CD14-positive monocyte (primary cell): ENCODE measurements around the gene MYO15B. TPM values are rescaled to one million over a fixed set of nuclear protein-coding genes. Genes with fewer than 3 reads are reported as not detected.

ENCODE experiments used
- DNase-seq, 3 donors: peaks; one replicate each; pipeline ENCODE4 v3.0.0-alpha.2; 2011 to 2022
- H2AFZ ChIP-seq: 2 replicates; pipeline ENCODE4 v1.6.0; 2012; ENCODE audit warnings: mild to moderate bottlenecking, low read depth, low read length, inconsistent platforms; ENCODE audit not compliant: insufficient read depth, poor library complexity, severe bottlenecking
- H3K27ac ChIP-seq, 2 donors: 1 replicate in 1 of 2; 2 replicates in 1 of 2; pipeline ENCODE4 v1.5.1; 2012 to 2013; ENCODE audit warnings: low read length in 2 of 2, control low read depth in 1 of 2, inconsistent platforms in 1 of 2, low read depth in 1 of 2, mild to moderate bottlenecking in 1 of 2
- H3K27me3 ChIP-seq, 2 donors: one replicate each; pipeline versions ENCODE4 v1.6.0 to v1.6.1; 2011 to 2013; ENCODE audit warnings: low read length in 2 of 2; ENCODE audit not compliant: control insufficient read depth in 2 of 2, insufficient read depth in 2 of 2
- H3K36me3 ChIP-seq, 2 donors: replicated peaks in 1 of 2; 1 replicate in 1 of 2; 2 replicates in 1 of 2; pipeline versions ENCODE4 v1.5.1 to v1.6.1; 2012 to 2013; ENCODE audit warnings: low read length in 2 of 2, control low read depth in 1 of 2, inconsistent platforms in 1 of 2, mild to moderate bottlenecking in 1 of 2; ENCODE audit not compliant: insufficient read depth in 2 of 2, control insufficient read depth in 1 of 2
- H3K4me1 ChIP-seq, 2 donors: 1 replicate in 1 of 2; 2 replicates in 1 of 2; pipeline versions ENCODE4 v1.5.1 to v1.6.1; 2012 to 2013; ENCODE audit warnings: low read length in 2 of 2, control low read depth in 1 of 2, inconsistent platforms in 1 of 2, mild to moderate bottlenecking in 1 of 2, moderate library complexity in 1 of 2; ENCODE audit not compliant: insufficient read depth in 2 of 2, control insufficient read depth in 1 of 2
- H3K4me2 ChIP-seq: replicated peaks from 2 replicates; pipeline ENCODE3; 2012; ENCODE audit warnings: low read length, moderate library complexity, mild to moderate bottlenecking; ENCODE audit not compliant: poor library complexity, severe bottlenecking; ENCODE audit errors: extremely low read depth
- H3K4me3 ChIP-seq, 3 experiments: fragments of 200-600 bp in 1 of 3; sonication (generic) in 1 of 3; replicated peaks in 1 of 3; 1 replicate in 2 of 3; 2 replicates in 1 of 3; pipeline ENCODE4 v1.5.1; 2011 to 2013; ENCODE audit warnings: low read length in 3 of 3, mild to moderate bottlenecking in 3 of 3, control low read depth in 2 of 3, low read depth in 2 of 3, inconsistent platforms in 1 of 3, moderate library complexity in 1 of 3
- H3K79me2 ChIP-seq: 2 replicates; pipeline ENCODE4 v1.6.0; 2012; ENCODE audit warnings: mild to moderate bottlenecking, control low read depth, inconsistent platforms, low read length, moderate library complexity; ENCODE audit not compliant: insufficient read depth
- H3K9ac ChIP-seq: 2 replicates; pipeline ENCODE4 v1.6.0; 2017; ENCODE audit warnings: low read length, mild to moderate bottlenecking; ENCODE audit not compliant: insufficient read depth, poor library complexity, severe bottlenecking
- H3K9me3 ChIP-seq, 2 donors: replicated peaks in 1 of 2; 1 replicate in 1 of 2; 2 replicates in 1 of 2; pipeline versions ENCODE4 v1.5.1 to v1.6.1; 2012 to 2013; ENCODE audit warnings: low read length in 2 of 2, control low read depth in 1 of 2; ENCODE audit not compliant: control insufficient read depth in 1 of 2, insufficient read depth in 1 of 2
- H4K20me1 ChIP-seq: 2 replicates; pipeline ENCODE4 v1.6.0; 2012; ENCODE audit warnings: mild to moderate bottlenecking, low read length, control low read depth, moderate library complexity; ENCODE audit not compliant: insufficient read depth
- H3K27ac Mint-ChIP-seq, 7 donors: one replicate each; pipeline ENCODE4 v1.8.0; 2020; ENCODE audit warnings: mild to moderate bottlenecking in 7 of 7, mixed read lengths in 7 of 7, moderate library complexity in 6 of 7, inconsistent platforms in 2 of 7
- H3K27me3 Mint-ChIP-seq, 3 donors: one replicate each; pipeline ENCODE4 v1.8.0; 2021 to 2022; ENCODE audit warnings: low read depth in 3 of 3, mild to moderate bottlenecking in 3 of 3, mixed read lengths in 3 of 3, moderate library complexity in 3 of 3, inconsistent platforms in 1 of 3
- H3K36me3 Mint-ChIP-seq, 2 donors: one replicate each; pipeline ENCODE4 v1.8.0; 2020; ENCODE audit warnings: mixed read lengths in 2 of 2, inconsistent platforms in 1 of 2, mild to moderate bottlenecking in 1 of 2
- H3K4me1 Mint-ChIP-seq: one replicate; pipeline ENCODE4 v1.8.0; 2020; ENCODE audit warnings: mild to moderate bottlenecking, mixed read lengths
- H3K4me3 Mint-ChIP-seq, 2 donors: one replicate each; pipeline ENCODE4 v1.8.0; 2020; ENCODE audit warnings: mild to moderate bottlenecking in 2 of 2, mixed read lengths in 2 of 2, moderate library complexity in 1 of 2
- H3K9me3 Mint-ChIP-seq, 7 donors: one replicate each; pipeline ENCODE4 v1.8.0; 2020 to 2022; ENCODE audit warnings: mixed read lengths in 7 of 7, mild to moderate bottlenecking in 6 of 7, moderate library complexity in 6 of 7, inconsistent platforms in 2 of 7
- CTCF ChIP-seq: fragments of 200-600 bp; IDR thresholded peaks from one replicate; pipeline ENCODE4 v1.8.0; 2022; ENCODE audit warnings: antibody characterized with exemption, mild to moderate bottlenecking
- WGBS: methylation state at CpG from one replicate; pipeline ENCODE4 v1.1.5; 2013; ENCODE audit warnings: missing lambda C conversion rate; ENCODE audit not compliant: insufficient coverage; 5-methylcytosine and 5-hydroxymethylcytosine counted together
- intact Hi-C, 2 donors: fragments of 100-400 bp; cut with micrococcal nuclease; formaldehyde crosslinking; loops; one replicate each; pipeline versions ENCODE4 v1.15.0 to v1.15.1; 2023
- polyA plus RNA-seq, 3 donors: library from polyadenylated mRNA; depleted of rRNA in 1 of 3; unstranded in 2 of 3; stranded (reverse) in 1 of 3; fragments of 300-500 nt in 2 of 3; fragments of >200 nt in 1 of 3; fragmentation: Illumina TruSeq in 2 of 3; gene quantifications; 1 replicate in 2 of 3; 2 replicates in 1 of 3; pipeline ENCODE4 v1.2.3, GENCODE V29; 2012 to 2021

Gene MYO15B
- polyA plus RNA-seq, 3 donors, result 0.17 to 596 (median 0.62) TPM

GRCh38 chr17:75570772-75571171 is 16.8 kb upstream of the MYO15B start:
- Histone ChIP-seq H3K79me2 (no peaks in the 10 kb centered on the region), H3K4me3 (peak overlapping the region in 1 of 3 experiments; percentile 39), H3K4me1 (peaks cover 23 to 24% of the 10 kb centered on the region in 2 donors), H2AFZ (peak overlapping the region; percentile 100), H3K9ac (peak overlapping the region; percentile 65), H4K20me1 (no peaks in the 10 kb centered on the region), H3K27me3 (no peaks in the 10 kb centered on the region), H3K36me3 (no peaks in the 10 kb centered on the region), H3K27ac (peak overlapping the region; percentile 78 to 90), H3K9me3 (no peaks in the 10 kb centered on the region), H3K4me2 (peak overlapping the region; percentile 64)
- 76% methylated on average over 11 of the region's 11 CpGs for WGBS
- DNase-seq, result no peak
- H3K36me3 Mint-ChIP-seq, result peaks cover 0 to 4% of the 10 kb centered on the region in 2 donors
- peaks cover 23% of the 10 kb centered on the region for H3K4me1 Mint-ChIP-seq
- H3K4me3 Mint-ChIP-seq, result peak overlapping the region in 1 of 2 donors; percentile 21
- peak overlapping the region; percentile 57 to 98 (median 93) for H3K27ac Mint-ChIP-seq
- intact Hi-C loops, result loop anchor here in 1 of 2 donors (5.0 kb wide), 1 partner anchor 53 kb away; the partner anchor contains the start of genes CASKIN2 and TSEN54
- H3K9me3 Mint-ChIP-seq, result no peaks in the 10 kb centered on the region
- peaks cover 0 to 6% (median 5%) of the 10 kb centered on the region in 3 donors for H3K27me3 Mint-ChIP-seq
- TF ChIP-seq CTCF, result no peak

DNA sequence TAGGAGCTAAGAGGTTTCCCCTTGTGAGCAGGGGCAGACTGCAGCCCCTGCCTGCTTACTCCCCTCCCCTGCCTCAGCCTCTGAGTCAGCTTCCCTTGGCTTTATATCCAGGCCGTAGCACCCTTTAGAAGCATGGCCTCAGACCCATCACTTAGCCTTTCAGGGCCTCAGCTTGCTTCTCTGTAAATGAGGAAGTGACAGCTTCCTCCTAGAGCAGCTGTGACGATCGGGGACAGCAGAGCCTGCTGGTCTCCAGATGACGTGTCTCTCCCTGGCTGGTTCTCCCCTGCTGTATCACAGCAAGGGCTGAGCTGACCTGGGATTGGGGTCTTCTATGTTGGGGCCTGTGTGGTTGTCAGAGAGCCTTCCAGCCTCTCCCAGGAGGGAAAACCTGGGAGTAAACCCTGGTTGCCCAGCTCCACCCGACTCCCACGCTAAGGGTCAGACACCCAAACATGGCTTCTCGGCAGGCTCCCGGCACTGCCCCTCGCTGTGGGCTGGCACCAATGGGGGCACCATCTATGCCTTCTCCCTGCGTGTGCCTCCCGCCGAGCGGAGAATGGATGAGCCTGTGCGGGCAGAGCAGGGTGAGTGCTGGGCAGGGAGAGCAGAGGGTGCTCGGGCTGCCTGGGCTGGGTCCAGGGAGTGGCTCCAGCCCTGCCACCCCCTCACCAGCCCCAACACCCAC is 16.3 kb upstream of the MYO15B start:
- Histone ChIP-seq H2AFZ (peak overlapping the region; percentile 100), H3K4me3 (peak overlapping the region in 1 of 3 experiments; percentile 39)
- peak overlapping the region in 1 of 2 donors; percentile 53 for H3K4me3 Mint-ChIP-seq

More for the DNA sequence above, 16.3 kb upstream of the MYO15B start:
- Mint-ChIP-seq H3K9me3 (no peaks in the 10 kb centered on the region), H3K27me3 (peaks cover under 1 to 7% (median 5%) of the 10 kb centered on the region in 3 donors), H3K4me1 (peaks cover 23% of the 10 kb centered on the region), H3K27ac (peak overlapping the region; percentile 85 to 98 (median 97)), H3K36me3 (peaks cover 0 to 4% of the 10 kb centered on the region in 2 donors)
- Histone ChIP-seq H3K4me2 (peak overlapping the region; percentile 64), H3K36me3 (no peaks in the 10 kb centered on the region), H3K27me3 (no peaks in the 10 kb centered on the region), H3K79me2 (no peaks in the 10 kb centered on the region), H3K4me1 (peaks cover 23 to 24% of the 10 kb centered on the region in 2 donors), H3K9ac (peak overlapping the region; percentile 65), H3K27ac (peak overlapping the region; percentile 78 to 90), H4K20me1 (no peaks in the 10 kb centered on the region), H3K9me3 (no peaks in the 10 kb centered on the region)
- WGBS, result 87% methylated on average over 11 of the region's 15 CpGs
- no peak for TF ChIP-seq CTCF
- intact Hi-C loops, result loop anchor here in 1 of 2 donors (5.0 kb wide), 1 partner anchor 54 kb away; the partner anchor contains the start of genes CASKIN2 and TSEN54
- DNase-seq, result peak; percentile 91 to 98 (median 98)
